Measurements from ENCODE around the gene NETO1.

NETO1 gene, protein sequence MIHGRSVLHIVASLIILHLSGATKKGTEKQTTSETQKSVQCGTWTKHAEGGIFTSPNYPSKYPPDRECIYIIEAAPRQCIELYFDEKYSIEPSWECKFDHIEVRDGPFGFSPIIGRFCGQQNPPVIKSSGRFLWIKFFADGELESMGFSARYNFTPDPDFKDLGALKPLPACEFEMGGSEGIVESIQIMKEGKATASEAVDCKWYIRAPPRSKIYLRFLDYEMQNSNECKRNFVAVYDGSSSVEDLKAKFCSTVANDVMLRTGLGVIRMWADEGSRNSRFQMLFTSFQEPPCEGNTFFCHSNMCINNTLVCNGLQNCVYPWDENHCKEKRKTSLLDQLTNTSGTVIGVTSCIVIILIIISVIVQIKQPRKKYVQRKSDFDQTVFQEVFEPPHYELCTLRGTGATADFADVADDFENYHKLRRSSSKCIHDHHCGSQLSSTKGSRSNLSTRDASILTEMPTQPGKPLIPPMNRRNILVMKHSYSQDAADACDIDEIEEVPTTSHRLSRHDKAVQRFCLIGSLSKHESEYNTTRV

DNA sequence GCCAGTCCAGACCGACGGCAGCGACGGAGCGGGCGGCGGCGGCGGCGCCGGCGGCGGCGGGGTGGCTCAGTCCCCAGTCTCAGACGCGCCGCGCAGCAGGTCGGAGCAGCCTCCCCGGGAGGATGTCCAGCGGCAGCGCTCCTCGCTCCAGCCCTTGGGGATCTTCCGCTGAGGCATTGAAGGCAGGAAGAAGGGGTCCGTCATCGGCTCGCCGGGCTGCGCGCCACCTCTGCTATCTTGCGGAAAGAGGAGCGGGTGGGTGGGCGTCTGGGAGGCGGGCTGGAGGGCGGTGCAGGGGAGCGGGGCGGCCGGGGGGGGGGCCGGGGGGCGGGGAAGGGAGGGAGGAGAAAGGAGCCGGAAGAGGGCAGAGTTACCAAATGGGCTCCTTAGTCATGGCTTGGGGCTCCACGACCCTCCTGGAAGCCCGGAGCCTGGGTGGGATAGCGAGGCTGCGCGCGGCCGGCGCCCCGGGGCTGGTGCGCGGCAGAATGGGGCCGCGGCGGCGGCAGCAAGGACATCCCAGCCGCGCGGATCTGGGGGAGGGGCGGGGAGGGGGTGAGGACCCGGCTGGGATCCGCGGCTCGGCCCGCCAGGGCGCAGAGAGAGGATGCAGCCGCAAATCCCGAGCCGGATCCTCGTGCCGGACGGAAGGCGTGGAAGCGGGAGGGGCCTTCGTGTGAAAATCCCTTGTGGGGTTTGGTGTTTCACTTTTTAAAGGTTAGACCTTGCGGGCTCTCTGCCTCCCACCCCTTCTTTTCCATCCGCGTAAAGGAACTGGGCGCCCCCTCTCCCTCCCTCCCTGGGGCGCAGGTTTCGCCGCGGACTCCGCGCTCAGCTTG, at the start of gene NETO1:
TSS of gene NETO1 (minus strand) at position 242 of the 839 bp plus-strand sequence. CDS start 696 bp downstream, outside the sequence.
- no peak for DNase-seq

DNA sequence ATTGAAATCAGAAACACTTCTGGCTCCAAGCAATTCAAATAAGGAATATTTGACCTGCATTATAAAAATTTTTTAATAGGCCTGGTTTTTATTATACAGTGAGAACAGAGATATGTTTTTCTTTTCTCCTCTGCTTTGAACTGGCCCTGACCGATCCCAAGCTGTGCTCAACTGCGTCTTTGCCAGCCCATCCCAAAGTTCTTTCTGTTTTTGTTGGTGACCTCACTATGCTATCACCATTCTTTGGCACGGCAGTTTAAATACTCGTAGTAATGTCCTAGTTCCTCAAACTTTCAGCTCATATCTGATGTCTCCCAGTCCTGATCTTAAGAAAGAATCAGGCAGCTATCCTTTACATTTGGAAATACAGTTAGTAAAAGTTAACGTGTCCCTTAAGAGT, 42.3 kb upstream of the NETO1 start:
- no peak for DNase-seq

DNA sequence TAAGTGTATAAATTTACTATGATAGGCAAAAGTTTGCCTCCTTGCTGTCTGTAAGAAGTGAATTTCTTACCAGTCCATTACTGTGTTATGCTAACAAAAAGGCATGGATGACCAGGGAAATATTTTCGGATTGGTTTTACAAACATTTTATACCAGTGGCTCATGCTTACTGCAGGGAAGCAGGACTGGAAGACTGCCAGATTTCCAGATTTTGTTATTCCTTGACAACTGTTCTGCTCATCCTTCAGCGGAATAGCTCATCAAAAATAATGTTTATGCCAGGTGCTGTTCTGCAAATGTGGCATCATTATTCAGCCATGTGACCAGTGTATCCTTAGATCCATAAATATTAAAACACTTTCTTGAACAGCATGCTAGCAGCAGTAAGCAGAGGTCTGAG, 40.4 kb upstream of the NETO1 start:
- DNase-seq: no peak

DNA sequence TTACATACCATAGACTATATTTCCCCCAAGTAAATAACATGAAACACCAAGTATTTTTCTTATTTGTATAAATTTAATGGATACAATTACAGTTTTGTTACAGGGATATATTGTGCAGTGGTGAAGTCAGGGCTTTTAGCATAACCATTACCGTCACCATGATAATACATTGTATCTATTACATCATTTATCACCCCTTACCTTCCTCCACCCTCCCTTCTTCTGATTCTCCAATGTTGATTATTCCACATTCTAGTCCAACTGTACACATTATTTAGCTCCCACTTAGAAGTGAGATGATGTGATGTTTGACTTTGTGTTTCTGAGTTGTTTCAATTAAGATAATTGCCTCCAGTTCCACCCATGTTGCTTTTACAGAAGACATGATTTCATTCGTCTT, 35.2 kb upstream of the NETO1 start:
- DNase-seq: no peak

DNA sequence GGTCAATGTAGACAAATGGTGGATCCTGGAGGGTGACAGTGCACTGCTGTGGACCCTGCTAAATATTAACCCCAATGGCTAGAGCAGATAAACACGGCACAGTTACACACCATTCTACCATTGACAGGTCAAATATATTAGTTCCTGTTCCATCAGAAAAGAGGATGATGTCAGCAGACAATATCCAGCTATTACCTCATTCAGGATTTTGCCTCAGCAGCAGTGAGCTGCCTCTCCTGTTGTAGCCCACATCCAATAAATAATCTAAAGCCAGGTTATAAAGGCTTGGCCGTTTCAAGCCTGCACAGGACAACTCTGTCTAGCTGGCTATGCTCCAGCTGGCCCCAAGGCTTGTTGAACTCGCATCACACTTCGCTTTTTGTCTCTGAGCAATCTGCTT, 31.6 kb upstream of the NETO1 start:
- no peak for DNase-seq

DNA sequence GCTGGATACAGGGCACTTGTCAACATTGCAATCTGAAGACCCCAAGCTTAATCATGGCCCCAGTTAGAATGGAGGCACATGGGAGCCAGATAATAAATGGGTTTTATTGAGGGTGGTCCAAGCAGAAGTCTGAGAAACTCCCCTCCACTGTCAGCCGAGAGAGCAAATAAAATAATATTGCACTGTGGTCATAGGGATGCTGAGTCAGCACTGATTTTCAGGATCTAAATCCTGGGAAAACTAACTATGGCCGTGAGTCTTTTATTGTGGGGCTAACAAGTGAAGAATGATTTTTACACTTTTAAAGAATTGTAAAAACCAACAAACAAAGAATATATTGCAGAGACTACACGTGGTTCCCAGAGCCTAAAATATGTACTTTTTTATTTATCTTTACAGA, 31.1 kb upstream of the NETO1 start:
- no peak for DNase-seq

DNA sequence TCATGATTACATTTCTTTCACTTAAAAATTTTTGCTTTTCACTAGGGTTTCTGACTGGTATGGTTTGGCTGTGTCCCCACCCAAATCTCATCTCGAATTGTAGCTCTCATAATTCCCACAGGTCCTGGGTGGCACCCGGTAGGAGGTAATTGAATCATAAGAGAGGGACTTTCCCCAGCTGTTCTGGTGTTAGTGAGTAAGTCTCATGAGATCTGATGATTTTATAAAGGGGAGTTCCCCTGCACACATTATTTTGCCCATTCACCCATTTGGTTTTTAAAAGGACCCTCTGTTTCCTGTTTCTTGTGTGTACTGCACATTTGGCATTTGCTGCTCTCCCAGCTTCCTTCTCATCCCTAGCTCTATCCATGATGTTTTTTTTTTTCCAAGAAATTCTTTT, 27.8 kb upstream of the NETO1 start:
- DNase-seq: no peak

DNA sequence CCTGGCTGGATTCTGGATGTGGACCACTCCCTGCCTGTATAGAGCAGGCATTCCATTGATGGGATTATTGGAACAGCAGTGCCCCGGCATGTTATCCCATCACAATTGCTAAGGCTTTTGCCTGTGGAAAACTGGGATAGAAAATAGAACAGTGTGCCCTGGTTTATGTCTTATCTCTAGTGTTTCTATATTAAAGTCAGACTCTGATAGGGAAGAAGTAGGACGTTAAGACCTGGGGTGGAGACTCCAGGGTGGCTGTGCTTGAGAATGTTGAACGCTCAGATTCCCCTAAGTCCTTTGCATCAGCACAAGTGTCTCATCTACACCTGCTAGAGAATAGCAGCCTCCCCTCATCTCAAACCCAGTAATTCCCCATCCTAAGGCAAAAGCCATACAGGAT, 10.8 kb upstream of the NETO1 start:
- no peak for DNase-seq

DNA sequence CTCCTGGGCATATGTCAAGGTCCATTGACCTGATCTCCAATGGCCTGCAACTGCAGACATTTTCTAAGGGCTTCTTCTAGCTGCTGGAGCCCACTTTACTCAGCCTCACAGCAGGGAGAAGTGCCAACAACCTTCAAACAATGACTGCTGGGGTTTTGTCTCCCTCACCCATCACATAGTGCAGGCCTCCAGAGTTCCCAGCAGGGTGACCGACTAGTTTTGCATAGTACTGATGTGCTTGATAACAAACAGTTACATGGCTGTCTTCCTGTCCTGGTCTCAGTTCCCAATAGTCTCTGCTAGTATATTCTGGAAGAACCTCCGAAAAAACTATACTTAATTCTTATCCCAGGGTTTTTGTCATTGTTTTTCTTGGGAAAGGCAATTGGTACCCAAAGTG, 10.4 kb upstream of the NETO1 start:
- no peak for DNase-seq

DNA sequence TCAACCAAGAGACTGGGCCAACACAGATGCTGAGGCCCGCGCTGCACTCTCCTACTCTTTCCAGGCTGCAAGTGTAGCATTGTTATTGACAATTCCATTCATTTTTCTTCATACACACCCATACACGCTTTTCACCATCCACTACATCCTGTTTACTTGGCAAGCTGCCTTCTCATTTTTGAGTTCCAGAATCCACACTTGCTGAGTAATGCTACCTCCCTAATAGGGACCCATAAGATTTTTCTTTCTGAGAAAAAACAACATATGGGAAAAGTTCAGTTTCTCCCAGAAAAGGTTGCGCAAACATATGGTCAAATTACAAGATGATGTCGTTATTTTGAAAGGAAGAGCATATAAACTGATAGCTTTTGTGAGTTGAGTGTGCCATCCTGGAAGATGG, 3.3 kb upstream of the NETO1 start:
- DNase-seq: peak; percentile 12

DNA sequence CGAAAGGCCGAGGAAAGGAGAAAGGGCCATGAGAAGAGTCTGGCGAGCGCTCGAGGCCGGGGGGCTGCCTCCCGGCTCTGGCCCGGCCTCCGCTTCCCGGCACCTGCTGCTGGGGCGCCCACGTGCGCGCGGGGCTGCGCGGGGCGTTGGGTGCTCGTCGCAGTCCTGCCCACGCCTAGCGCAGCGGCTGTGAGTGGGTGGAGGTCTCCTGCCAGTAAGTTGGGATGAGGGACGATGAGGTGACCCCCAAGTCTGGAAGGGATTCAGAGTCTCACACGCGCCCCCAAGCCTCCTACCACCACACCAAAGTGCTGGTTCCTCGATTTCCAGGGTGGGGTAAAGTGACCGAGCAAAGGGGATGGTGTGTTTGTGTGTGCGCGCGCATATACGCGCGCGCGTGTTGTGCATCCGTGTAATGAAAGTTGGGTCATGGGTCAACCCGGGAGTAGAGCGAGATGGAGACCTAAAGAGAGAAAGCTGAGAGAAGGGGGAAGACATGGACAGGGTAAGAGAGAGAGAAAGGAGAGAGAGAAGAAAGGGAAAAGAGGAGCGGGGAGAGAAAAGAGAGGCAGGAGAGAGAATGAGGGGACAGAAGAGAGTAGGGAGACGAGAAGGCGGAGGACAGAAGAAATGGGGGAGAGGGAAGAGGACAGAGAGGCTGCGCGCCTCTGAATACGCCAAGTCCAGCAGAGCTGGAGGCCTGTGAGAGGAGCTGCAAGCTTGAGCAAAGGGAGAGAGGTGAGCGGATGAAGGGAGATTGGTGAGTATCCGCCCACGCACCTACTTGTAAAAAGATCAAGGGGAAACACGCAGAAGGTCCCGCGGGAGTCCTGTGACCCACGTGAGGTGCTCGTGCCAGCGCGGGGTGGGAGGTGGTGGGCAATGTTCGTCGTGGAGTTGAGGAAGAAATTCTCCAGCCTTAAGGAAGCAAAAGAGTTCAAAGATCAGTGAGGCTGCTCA, 1.7 kb upstream of the NETO1 start:
- no peak for DNase-seq

DNA sequence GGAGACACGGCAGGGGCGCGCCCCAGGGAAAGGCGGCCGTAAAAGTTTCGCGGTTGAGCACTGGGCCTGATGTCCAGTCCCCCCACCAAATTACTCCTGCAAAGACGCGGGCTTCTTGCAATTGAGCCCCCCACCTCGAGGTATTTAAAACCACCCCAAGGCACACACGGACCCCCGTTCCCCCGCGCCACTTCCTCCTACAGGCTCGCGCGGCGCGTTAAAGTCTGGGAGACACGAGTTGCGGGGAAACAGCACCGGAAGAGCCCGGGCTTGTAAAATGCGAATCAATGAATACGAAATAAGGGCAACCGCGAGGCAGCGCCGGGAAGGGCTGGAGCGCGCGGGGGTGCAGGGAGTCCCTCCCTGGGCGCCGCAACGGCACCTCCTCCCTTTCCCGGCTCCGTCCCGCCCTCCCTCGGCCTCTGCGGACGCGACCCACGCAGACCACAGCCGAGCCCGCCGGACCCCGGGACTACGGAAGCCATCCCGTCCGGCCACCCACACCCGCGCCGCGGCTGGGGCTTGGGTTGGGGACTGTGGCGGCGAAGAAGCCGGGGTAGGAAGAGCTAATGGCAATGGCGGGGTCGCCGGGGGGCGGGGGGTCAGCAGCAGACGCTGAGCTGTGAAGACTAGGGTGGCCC, 918 bp upstream of the NETO1 start:
- no peak for DNase-seq

DNA sequence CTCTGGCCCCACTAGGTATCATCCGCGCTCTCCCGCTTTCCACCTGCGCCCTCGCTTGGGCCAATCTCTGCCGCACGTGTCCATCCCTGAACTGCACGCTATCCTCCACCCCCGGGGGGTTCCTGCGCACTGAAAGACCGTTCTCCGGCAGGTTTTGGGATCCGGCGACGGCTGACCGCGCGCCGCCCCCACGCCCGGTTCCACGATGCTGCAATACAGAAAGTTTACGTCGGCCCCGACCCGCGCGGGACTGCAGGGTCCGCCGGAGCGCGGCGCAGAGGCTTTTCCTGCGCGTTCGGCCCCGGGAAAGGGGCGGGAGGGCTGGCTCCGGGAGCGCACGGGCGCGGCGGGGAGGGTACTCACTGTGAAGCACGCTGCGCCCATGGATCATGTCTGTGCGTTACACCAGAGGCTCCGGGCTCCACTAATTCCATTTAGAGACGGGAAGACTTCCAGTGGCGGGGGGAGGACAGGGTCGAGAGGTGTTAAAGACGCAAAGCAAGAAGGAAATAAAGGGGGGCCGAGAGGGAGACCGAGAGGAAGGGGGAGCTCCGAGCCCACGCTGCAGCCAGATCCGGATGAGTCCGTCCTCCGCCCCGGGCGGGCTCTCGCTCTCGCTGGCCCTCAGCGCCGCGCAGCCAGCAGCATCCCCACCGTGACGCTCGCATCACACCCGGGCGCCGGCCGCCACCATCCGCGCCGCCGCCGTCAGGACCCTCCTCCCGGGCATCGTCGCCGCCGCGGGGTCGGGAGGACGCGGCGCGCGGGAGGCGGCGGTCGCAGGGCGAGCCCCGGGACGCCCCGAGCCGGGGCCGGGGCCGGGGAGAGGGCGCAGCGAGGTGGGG, 664 bp downstream of the NETO1 start:
- DNase-seq: no peak

DNA sequence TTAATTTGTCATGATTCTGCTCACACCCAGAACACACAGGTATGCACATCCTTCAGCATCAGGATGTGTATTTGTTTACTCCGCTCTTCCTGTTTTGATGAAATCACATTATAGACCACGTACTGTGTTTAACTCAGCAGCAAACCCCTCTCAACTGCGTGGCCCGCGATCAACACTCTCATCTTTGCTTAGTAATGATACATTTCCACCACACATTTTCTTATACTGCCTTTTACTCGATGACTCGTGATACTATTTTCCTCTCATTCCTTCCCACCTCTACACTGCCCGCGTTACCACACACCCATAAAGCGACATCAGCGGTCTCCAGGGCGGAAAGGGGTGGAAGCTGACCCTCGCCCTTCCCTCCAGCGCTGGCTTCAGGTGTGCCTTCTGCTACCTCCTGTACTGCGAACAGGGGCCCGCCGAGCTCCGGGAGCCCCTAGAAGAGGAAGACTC, 1.3 kb downstream of the NETO1 start:
- DNase-seq: no peak

DNA sequence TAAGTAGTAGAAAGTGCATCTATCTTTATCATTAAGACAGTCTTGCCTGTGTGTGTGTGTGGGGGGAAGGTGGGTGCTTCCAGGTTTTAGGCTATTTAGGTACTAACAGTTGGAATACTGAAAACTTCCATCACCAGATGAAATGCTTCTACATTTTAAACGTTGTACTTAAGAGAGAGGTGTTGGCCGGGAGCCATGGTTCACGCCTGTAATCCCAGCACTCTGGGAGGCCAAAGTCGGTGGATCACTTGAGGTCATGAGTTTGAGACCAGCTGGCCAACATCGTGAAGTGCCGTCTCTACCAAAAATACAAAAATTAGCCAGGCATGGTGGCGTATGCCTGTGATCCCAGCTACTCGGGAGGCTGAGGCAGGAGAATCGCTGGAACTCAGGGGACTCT, 4.0 kb downstream of the NETO1 start:
- no peak for DNase-seq

DNA sequence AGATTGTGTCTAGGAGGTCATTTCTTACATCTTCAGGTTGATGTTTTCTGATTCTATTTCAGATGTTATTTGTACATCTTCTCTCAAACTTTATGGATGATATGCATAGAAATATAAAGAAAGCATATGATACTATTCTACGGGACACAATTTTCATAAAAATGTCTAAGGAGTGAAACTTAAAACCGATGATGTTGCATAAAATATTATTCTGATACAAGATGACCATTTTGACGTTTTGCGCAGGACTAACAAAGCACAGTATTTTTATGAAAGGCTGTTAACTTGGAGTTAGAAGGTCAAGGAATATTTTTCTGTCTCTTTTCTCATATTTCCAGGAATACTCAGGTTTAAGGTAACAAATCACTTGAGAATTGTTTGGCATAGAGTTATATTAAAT, 8.7 kb downstream of the NETO1 start:
- no peak for DNase-seq

DNA sequence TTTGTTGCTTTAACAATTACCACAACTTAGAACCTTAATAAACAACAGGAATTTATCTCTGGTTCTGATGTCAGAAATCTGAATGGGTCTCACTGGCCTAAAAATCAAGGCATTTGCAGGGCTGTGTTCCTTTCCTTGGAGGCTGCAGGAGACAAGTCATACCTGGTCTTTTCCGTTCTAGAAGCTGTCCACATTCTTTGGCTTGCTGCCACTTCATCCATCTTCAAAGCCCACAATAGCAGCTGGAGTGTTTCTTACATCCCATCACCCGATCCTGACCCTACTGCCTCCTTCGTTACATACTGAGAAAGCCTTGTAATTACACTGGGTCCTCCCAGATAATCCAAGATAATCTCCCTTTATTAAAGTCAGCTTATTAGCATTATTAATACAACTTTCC, 18.1 kb downstream of the NETO1 start:
- no peak for DNase-seq

DNA sequence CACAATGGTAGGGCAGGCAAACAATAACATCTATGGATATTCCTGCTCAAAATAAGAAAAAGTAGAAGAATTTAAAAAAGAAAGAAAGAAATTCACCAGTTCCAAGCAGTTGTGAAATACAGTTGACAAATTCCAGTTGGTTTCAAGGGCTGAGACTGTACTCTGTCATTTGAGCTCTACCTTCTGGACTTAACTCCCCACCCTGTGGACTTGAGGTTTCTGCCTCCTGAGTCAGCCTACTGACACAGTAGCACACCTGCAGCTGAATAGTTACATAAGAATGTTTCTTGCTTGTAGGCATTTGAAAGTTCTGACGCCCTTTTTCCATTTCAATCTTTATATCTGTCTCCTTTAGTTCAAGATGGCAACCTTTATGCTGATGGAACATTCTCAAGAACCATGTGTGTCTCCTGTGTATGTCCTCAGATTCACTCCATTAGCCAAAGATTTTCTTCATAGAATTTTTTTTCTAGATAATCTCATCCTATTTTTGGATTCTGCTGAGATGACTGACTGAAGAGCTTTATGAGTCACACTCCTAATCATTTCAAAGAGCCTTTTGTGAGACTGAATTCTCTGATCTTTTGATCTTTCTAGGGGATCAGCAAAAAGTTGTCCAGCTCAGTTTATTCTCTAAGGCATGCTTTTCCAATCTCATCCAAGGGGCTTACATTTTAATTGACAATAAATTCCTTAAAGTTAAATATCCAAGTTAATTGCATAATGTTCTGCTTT, 19.1 kb downstream of the NETO1 start:
- no peak for DNase-seq

DNA sequence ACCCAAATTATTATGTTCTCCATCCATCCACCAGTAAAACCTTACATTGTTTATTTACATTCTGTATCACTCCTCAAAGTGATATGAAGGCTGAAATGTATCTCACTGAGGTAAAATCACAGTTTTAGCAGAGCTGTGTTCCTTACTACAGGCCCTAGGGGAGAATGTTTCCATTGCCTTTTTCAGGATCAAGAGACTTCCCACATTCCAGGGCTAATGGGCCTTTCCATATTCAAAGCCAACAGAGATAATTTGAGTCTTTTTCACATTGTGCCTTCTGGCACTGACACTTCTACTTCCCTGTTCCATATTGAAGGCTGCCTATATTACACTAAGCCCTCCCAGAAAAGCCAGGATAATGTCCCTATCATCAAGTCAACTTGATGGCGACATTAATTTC, 20.0 kb downstream of the NETO1 start:
- DNase-seq: no peak

DNA sequence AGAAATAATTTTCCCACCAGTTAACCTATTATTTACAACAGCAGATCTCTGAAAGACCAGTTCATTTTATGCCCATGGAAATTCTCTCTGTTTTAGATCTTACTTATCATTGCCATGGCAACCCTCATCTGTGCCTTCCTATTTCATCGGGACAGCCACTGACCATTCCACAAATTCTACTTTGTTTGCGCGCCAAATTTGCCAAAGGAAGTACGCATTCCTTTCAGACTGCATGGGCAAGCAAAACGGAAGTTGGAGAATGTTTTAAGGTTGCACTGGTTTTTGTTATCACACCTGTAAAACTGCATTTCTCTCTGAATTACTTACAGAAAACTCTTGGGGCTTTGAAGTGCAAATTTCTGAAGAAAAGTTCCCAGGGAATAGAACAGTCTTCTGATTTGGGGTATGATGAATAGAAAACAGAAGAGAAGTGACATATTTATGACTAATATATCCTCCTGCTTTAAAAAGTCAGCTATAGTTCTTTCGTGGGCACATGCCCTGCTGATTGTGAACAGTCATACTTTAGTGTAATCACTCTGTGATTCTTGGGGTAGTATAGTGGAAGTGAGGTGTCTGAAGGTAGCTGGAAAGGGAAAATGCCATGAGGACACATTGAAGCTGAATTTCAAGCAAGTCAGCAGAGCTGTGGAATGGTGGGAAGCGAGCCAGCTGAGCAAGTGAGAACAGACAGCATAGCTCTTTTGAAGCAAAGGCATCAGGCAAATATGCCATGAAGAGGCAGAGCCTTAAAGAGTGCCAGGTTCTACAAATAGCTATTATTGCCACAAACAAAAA, 20.9 kb downstream of the NETO1 start:
- no peak for DNase-seq

All from EL (cell line).